Subcutaneous adipose tissue (tissue), 4 donors: ENCODE data around the gene MAP3K4. TPM values are rescaled to one million over a fixed set of nuclear protein-coding genes. Genes with fewer than 3 reads are reported as not detected.

Experiments used
- total RNA-seq, 4 donors: library from RNA; depleted of rRNA; stranded (reverse); fragments of >200 nt; gene quantifications; one replicate each; pipeline ENCODE4 v1.1.0, GENCODE V29; 2016
- TF ChIP-seq, protein P1 (sequence below): fragments of 450-650 bp; IDR thresholded peaks from one replicate; pipeline ENCODE4 v1.5.1; 2016; ENCODE audit warnings: low read depth, mild to moderate bottlenecking, control low read depth, antibody characterized with exemption, moderate library complexity

Gene MAP3K4
- total RNA-seq, 4 donors from 2014 or later, result 26.2 to 36.7 (median 36.1) TPM

DNA sequence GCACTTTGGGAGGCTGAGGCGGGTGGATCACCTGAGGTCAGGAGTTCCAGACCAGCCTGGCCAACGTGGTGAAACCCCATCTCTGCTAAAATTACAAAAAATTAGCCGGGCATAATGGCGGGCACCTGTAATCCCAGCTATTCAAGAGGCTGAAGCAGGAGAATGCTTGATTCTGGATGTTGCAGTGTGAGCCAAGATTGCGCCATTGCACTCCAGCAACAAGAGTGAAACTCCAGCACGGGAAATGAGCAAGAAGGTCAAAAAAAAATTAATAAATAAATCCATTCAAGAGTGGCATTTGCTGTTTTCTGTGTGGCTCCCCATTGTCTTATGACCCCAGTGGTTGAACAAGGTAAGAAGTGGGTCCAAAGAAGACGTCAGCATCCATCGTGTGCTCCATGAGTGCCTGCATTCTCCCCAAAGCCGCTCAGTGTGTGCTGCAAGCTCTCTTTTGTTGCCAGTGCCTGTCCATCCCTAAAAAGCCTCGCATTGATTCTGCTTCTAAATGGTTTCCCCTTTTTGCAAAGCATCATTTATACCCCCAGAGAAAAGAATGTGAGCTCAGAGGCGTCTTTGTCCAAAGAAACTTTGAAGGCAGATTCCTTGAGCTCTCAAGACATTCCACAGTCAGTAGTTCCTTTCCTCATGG is 38.8 kb upstream of the MAP3K4 start:
- TF ChIP-seq, protein P1, sequence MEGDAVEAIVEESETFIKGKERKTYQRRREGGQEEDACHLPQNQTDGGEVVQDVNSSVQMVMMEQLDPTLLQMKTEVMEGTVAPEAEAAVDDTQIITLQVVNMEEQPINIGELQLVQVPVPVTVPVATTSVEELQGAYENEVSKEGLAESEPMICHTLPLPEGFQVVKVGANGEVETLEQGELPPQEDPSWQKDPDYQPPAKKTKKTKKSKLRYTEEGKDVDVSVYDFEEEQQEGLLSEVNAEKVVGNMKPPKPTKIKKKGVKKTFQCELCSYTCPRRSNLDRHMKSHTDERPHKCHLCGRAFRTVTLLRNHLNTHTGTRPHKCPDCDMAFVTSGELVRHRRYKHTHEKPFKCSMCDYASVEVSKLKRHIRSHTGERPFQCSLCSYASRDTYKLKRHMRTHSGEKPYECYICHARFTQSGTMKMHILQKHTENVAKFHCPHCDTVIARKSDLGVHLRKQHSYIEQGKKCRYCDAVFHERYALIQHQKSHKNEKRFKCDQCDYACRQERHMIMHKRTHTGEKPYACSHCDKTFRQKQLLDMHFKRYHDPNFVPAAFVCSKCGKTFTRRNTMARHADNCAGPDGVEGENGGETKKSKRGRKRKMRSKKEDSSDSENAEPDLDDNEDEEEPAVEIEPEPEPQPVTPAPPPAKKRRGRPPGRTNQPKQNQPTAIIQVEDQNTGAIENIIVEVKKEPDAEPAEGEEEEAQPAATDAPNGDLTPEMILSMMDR, result no peak

DNA sequence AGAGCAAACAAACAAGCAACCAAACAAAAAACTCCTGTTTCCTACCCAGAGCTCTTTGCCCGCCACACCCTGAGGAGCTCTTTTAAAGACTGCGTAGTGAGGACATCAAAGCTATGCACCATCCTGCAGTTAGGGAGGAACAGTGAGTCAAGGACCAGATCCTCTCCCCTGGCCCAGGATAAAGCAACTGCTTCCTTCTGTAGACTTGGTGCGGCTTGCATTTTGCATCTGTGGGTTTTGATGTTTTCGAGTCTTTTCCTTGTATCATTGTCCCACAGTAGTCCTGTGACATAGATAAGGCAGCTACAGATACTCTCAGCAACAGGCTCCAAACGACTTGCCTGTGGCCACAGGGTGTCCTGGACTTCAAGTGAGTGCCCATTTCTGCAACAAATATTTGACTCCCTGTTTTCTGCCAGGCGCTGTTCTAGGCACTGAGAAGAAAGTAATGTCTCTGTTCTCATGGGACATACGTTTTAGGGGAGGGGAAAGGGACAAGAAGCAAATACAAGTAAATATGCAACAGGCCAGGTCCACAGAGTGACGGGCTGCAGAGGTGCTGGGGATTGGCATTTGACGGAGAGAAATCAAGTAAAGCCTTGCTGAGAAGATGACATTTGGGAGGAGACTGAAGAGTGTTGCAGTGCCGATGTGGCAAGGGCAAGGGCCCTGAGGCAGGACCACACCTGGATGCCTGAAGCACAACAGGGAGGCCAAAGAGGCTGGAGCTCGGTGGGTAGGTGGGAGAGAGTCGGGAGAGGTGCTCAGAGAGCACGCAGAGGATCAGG is 35.9 kb upstream of the MAP3K4 start:
- TF ChIP-seq, protein P1, result no peak

DNA sequence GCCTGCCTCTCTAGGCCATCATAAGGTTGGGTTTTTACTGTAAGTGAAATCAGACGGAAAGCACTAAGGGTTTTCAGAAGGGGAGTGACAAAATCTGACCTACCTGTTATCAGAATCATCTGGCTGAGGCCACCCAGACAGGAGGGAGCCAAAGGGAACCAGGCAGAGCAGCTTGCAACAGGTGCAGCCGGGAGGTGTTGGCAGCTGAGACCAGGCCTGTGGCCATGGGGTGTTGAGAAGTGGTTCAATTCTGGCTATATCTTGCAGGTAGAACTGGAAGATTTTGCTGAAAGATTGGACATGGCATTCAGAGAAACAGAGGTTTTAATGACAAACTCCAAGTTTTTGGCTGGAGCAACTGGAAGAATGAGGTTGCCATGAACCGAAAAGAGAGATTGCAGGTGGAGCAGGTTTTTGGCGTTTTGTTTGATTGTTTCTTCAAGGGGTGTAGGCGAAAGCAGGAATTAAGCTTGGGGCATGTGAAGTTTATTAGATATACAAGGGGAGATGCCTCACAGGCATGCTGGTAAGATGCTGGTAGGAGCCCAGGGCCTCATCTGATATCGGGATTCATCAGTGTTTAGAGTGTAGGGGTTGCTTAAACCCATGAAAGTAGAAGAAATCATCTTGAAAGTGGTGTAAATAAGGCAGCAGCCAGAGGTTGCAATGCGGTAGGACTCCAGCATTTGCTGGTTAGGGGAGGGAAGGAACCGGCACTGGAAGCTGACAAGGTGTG is 35.1 kb upstream of the MAP3K4 start:
- TF ChIP-seq, protein P1, result no peak

DNA sequence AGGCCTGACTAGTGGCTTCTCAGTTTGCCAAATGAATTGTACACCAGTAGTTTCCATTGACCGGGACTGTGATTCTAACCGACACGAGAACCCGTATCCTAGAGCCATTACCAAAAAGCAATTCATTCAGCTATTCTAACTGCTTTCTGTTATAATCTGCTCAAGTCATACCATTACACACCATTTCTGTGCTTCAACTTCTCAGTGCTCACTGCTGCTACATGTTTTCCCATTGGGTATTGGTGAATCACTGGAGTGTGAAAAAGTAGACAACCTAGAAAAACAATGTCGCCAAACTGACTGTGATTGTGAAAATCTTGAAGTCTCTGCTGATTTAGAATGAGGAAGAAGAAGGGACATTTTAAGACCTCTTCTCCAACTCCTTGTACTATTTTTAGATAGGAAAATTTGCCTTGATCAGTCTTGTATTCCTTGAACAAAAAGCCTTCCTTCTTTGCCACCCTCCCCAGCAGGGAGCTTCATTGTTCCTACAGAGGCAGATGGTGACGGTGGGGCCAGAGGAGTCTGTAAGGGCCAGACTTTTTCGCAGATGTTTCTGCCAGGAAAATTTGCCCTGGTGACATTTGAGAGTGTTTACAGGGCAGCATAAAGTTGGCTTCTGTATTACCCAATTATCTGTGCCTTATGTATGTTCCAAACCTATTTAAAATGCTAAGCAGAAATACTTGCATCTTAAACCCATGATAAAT is 31.7 kb upstream of the MAP3K4 start:
- TF ChIP-seq, protein P1, result no peak

DNA sequence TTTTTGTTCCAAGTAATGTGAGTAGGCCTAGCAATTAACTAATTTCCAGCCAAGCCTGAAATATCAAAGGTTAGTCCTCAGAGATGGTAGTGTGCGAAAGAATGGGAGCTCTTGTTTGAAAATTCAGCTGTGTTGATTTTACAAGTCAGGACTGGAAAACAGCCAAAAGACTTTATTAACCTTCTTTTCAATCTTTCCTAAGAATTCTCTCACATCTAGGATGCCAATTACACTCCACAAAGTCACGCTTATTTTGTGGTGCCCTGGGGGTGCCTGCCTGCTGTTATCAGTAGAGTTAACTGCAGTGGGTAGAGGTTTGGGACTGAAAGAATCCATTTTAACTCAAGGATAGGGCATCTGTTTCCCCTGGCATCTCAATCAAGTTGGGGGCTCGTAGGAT is 30.7 kb upstream of the MAP3K4 start:
- TF ChIP-seq, protein P1, result no peak

DNA sequence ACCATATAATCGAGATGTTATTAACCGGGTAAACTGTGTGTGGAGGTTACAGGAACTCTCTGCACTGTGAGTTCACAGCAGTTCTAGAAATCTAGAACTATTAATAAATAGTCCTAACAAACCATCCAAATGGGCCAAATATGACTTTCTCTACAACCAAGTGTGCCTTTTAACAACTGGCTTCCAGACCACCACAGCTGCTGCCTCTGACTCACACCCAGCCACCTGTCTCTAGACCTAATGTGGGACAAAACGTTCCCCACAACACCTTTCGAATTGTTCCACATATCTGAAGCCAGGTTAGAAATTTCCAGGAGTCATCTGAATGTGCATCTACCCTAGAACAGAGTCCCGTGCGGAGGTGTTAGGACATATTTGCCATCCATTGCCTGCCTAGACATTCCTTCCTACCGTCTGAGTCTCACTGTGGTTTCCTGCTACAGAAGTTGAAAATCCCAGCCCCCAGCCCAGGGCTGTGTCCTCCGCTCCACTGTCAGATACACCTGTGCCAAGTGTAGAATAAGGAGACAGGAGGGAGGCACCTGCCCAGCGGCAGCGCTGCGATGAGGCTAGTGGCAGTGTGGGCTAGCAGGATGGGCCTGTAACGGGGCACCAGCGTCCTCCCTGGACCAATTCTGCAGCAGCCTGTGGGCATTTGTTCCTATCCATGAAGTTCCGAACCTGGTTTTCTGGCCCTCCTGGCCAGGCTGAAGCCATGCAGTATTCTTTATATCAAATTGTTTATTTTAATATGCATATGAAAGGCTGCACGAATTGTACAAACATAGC is 28.5 kb upstream of the MAP3K4 start:
- TF ChIP-seq, protein P1, result no peak
